Measurements from ENCODE around the gene LAMC2.

LAMC2 gene

DNA sequence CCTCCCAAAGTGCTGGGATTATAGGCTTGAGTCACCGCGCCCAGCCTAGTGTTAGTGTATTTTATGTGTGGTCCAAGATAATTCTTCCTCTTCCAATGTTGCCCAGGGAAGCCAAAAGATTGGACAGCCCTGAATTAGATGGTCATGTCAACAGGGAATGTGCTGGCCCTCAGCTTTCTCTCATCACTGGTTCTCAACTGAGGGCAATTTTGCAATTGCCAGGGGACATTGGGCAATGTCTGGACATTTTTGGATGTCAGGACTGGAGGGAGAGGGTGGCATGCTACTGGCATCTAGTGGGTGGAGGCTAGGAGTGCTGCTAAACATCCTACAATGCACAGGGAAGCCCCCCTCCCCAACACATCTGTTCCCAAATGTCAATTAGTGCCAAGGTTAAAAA is 95.0 kb downstream of the LAMC2 start:
- TF ChIP-seq TCF12 (IDR thresholded peaks at IDR 0.05; ENCODE audit: low read depth), result no peak
- TF ChIP-seq, protein P1, sequence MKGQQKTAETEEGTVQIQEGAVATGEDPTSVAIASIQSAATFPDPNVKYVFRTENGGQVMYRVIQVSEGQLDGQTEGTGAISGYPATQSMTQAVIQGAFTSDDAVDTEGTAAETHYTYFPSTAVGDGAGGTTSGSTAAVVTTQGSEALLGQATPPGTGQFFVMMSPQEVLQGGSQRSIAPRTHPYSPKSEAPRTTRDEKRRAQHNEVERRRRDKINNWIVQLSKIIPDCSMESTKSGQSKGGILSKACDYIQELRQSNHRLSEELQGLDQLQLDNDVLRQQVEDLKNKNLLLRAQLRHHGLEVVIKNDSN (IDR thresholded peaks at IDR 0.05), result no peak
- TF ChIP-seq YY1 (IDR thresholded peaks at IDR 0.05; ENCODE audit: low read depth), result no peak
- no peak for TF ChIP-seq EP300 (IDR thresholded peaks at IDR 0.05; ENCODE audit: borderline replicate concordance)
- TF ChIP-seq ZBTB7A (IDR thresholded peaks at IDR 0.05; ENCODE audit: low read depth), result no peak
- TF ChIP-seq, protein P2, sequence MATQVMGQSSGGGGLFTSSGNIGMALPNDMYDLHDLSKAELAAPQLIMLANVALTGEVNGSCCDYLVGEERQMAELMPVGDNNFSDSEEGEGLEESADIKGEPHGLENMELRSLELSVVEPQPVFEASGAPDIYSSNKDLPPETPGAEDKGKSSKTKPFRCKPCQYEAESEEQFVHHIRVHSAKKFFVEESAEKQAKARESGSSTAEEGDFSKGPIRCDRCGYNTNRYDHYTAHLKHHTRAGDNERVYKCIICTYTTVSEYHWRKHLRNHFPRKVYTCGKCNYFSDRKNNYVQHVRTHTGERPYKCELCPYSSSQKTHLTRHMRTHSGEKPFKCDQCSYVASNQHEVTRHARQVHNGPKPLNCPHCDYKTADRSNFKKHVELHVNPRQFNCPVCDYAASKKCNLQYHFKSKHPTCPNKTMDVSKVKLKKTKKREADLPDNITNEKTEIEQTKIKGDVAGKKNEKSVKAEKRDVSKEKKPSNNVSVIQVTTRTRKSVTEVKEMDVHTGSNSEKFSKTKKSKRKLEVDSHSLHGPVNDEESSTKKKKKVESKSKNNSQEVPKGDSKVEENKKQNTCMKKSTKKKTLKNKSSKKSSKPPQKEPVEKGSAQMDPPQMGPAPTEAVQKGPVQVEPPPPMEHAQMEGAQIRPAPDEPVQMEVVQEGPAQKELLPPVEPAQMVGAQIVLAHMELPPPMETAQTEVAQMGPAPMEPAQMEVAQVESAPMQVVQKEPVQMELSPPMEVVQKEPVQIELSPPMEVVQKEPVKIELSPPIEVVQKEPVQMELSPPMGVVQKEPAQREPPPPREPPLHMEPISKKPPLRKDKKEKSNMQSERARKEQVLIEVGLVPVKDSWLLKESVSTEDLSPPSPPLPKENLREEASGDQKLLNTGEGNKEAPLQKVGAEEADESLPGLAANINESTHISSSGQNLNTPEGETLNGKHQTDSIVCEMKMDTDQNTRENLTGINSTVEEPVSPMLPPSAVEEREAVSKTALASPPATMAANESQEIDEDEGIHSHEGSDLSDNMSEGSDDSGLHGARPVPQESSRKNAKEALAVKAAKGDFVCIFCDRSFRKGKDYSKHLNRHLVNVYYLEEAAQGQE (IDR thresholded peaks at IDR 0.05; ENCODE audit: low read depth), result no peak
- TF ChIP-seq RAD21 (IDR thresholded peaks at IDR 0.05; ENCODE audit: low read depth), result peak; percentile 33; the same call in 1 of the 2 replicates
- no peak for TF ChIP-seq EGR1 (IDR thresholded peaks at IDR 0.05)
- no peak for TF ChIP-seq TEAD4 (IDR thresholded peaks at IDR 0.05)
- no peak for TF ChIP-seq FOXM1 (IDR thresholded peaks at IDR 0.05; ENCODE audit: borderline replicate concordance, low read depth)
- TF ChIP-seq, protein P3, sequence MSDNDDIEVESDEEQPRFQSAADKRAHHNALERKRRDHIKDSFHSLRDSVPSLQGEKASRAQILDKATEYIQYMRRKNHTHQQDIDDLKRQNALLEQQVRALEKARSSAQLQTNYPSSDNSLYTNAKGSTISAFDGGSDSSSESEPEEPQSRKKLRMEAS (IDR thresholded peaks at IDR 0.05), result no peak
- TF ChIP-seq NFIC (IDR thresholded peaks at IDR 0.05), result no peak
- TF ChIP-seq CREB1 (IDR thresholded peaks at IDR 0.05; ENCODE audit: low read depth), result no peak
- TF ChIP-seq TAF1 (IDR thresholded peaks at IDR 0.05; ENCODE audit: low read depth), result no peak
- peak; percentile 70 for TF ChIP-seq CEBPB (IDR thresholded peaks at IDR 0.05)

DNA sequence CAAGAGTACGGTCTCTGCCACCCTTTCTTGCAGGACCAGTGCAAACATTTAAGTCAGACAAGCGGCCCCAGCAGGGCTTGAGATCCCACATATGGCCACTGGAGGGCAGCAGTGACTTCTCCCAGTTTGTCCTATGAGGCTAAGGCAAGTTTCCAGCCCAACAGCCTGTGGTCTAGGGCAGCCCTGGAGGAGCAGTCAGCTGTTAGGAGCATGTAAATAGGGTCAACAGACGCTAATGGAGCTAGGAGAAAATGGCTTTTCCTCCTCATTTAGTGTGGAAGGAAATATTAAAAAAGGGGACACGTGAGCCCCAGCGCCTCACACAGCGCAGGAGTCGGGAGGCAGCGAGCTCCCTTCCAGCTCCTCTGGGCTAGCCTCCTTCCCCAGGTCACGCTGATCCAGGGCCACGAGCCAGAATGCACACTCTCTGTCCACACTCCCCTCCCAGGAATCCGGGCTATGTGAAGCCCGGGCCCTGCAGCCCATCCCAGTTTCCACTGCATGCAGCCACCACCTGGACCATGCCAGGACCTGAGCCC is 95.6 kb downstream of the LAMC2 start:
- no peak for TF ChIP-seq EGR1 (IDR thresholded peaks at IDR 0.05)
- TF ChIP-seq FOXM1 (IDR thresholded peaks at IDR 0.05; ENCODE audit: borderline replicate concordance, low read depth), result no peak
- TF ChIP-seq TEAD4 (IDR thresholded peaks at IDR 0.05), result peak; percentile 85
- TF ChIP-seq YY1 (IDR thresholded peaks at IDR 0.05; ENCODE audit: low read depth), result no peak
- no peak for TF ChIP-seq ZBTB7A (IDR thresholded peaks at IDR 0.05; ENCODE audit: low read depth)
- no peak for TF ChIP-seq CREB1 (IDR thresholded peaks at IDR 0.05; ENCODE audit: low read depth)
- TF ChIP-seq RAD21 (IDR thresholded peaks at IDR 0.05; ENCODE audit: low read depth), result peak; percentile 95
- no peak for TF ChIP-seq TCF12 (IDR thresholded peaks at IDR 0.05; ENCODE audit: low read depth)
- TF ChIP-seq, protein P1 (IDR thresholded peaks at IDR 0.05), result no peak
- TF ChIP-seq NFIC (IDR thresholded peaks at IDR 0.05), result peak; percentile 64
- TF ChIP-seq EP300 (IDR thresholded peaks at IDR 0.05; ENCODE audit: borderline replicate concordance), result peak; percentile 62; the same call in 1 of the 2 replicates
- TF ChIP-seq CEBPB (IDR thresholded peaks at IDR 0.05), result no peak
- TF ChIP-seq, protein P2 (IDR thresholded peaks at IDR 0.05; ENCODE audit: low read depth), result no peak

DNA sequence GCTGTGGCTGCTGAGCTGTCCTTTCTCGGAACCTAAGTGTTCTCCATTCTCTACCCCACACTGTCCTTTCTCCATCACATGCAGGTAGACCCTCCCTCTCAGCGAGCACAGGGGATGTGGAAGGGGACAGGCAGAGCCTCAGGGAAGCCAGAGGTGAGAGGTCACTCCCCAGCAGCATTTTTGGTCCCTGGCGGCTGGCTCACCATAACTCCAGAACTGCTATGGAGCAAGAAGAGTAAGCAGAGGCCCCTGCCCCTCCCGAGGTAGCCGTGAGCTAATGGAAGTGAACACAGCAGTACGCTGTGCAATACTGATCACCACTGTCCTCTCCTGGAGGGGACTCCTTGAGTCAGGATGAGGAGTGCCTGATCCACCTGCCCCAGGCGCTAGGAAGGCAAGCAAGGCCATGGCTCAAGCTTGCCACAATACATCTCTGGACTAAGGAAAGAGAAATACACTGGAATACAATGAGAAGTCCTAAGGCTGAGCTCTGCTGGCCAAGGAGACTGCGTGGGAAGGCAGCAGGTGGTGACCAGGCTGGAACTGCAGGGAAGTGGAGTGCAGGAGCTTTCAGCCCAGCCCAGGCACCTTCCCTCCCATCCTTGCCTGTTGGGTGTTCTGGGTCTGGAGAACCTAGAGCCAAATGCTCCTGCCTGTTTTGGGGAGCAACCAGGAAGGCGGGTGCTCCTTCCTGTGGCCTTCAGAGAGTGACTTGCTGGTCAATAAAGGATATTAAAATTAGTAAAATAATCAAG is 96.2 kb downstream of the LAMC2 start:
- TF ChIP-seq YY1 (IDR thresholded peaks at IDR 0.05; ENCODE audit: low read depth), result no peak
- no peak for TF ChIP-seq TCF12 (IDR thresholded peaks at IDR 0.05; ENCODE audit: low read depth)
- TF ChIP-seq RAD21 (IDR thresholded peaks at IDR 0.05; ENCODE audit: low read depth), result no peak
- TF ChIP-seq NFIC (IDR thresholded peaks at IDR 0.05), result no peak
- no peak for TF ChIP-seq CREB1 (IDR thresholded peaks at IDR 0.05; ENCODE audit: low read depth)
- TF ChIP-seq CEBPB (IDR thresholded peaks at IDR 0.05), result no peak
- no peak for TF ChIP-seq EGR1 (IDR thresholded peaks at IDR 0.05)
- no peak for TF ChIP-seq EP300 (IDR thresholded peaks at IDR 0.05; ENCODE audit: borderline replicate concordance)
- TF ChIP-seq TAF1 (IDR thresholded peaks at IDR 0.05; ENCODE audit: low read depth), result no peak

DNA sequence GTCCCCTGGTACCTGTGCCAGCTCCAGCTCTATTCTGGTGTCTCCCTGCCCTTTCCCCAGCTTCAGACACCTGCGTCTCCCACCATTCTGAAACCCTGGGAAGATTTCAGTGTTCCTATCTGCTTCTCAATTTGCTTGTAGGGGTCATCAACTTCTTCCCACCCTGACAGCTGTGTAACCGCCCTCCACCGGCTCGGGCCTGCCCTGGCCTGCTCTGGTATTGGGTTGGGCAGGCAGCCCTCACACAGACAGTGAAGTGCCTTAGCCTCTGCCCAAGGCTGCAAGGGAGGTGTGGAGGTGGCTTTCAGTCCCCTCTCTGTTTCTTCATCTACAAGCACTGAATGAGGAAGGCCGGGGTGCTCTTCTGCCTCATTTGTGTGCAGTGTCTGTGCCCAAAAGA is 97.2 kb downstream of the LAMC2 start:
- no peak for TF ChIP-seq TCF12 (IDR thresholded peaks at IDR 0.05; ENCODE audit: low read depth)
- no peak for TF ChIP-seq CEBPB (IDR thresholded peaks at IDR 0.05)
- no peak for TF ChIP-seq TAF1 (IDR thresholded peaks at IDR 0.05; ENCODE audit: low read depth)
- TF ChIP-seq, protein P2 (IDR thresholded peaks at IDR 0.05; ENCODE audit: low read depth), result no peak
- TF ChIP-seq, protein P1 (IDR thresholded peaks at IDR 0.05), result no peak
- TF ChIP-seq FOXM1 (IDR thresholded peaks at IDR 0.05; ENCODE audit: borderline replicate concordance, low read depth), result no peak
- no peak for TF ChIP-seq EGR1 (IDR thresholded peaks at IDR 0.05)
- TF ChIP-seq CREB1 (IDR thresholded peaks at IDR 0.05; ENCODE audit: low read depth), result no peak
- TF ChIP-seq NFIC (IDR thresholded peaks at IDR 0.05), result no peak
- no peak for TF ChIP-seq ZBTB7A (IDR thresholded peaks at IDR 0.05; ENCODE audit: low read depth)
- no peak for TF ChIP-seq TEAD4 (IDR thresholded peaks at IDR 0.05)
- TF ChIP-seq, protein P3 (IDR thresholded peaks at IDR 0.05), result no peak
- no peak for TF ChIP-seq RAD21 (IDR thresholded peaks at IDR 0.05; ENCODE audit: low read depth)
- TF ChIP-seq YY1 (IDR thresholded peaks at IDR 0.05; ENCODE audit: low read depth), result no peak
